Skeletal muscle satellite cell (primary cell): ENCODE results near the gene TSPAN4. TPM values are rescaled to one million over a fixed set of nuclear protein-coding genes. Genes with fewer than 3 reads are reported as not detected.

Experiments used
- H3K27me3 ChIP-seq: 2 replicates; pipeline ENCODE4 v1.7.0; 2013; ENCODE audit warnings: low read length; ENCODE audit not compliant: control insufficient read depth, insufficient read depth
- H3K36me3 ChIP-seq: 2 replicates; pipeline ENCODE4 v1.7.0; 2013; ENCODE audit warnings: mild to moderate bottlenecking, control low read depth, low read length; ENCODE audit not compliant: insufficient read depth
- H3K4me1 ChIP-seq: 2 replicates; pipeline ENCODE4 v1.7.0; 2013; ENCODE audit warnings: low read length; ENCODE audit not compliant: control insufficient read depth, insufficient read depth
- H3K4me2 ChIP-seq: 2 replicates; pipeline ENCODE4 v1.7.0; 2013; ENCODE audit warnings: mild to moderate bottlenecking, low read length
- H3K4me3 ChIP-seq: 2 replicates; pipeline ENCODE4 v1.7.0; 2013; ENCODE audit warnings: low read length
- H3K9ac ChIP-seq: 2 replicates; pipeline ENCODE4 v1.7.0; 2013; ENCODE audit warnings: mild to moderate bottlenecking, low read depth, low read length, moderate library complexity
- H3K9me3 ChIP-seq: replicated peaks from 2 replicates; pipeline ENCODE4 v1.7.0; 2013; ENCODE audit warnings: mild to moderate bottlenecking, control low read depth, low read length
- total RNA-seq: library from RNA; depleted of rRNA; stranded (reverse); fragments of >200 nt; gene quantifications from 2 replicates; pipeline ENCODE4 v1.2.3, GENCODE V29; 2012; rRNA removed

Gene TSPAN4, protein sequence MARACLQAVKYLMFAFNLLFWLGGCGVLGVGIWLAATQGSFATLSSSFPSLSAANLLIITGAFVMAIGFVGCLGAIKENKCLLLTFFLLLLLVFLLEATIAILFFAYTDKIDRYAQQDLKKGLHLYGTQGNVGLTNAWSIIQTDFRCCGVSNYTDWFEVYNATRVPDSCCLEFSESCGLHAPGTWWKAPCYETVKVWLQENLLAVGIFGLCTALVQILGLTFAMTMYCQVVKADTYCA
- 120 and 175 TPM in 2 replicates for total RNA-seq

DNA sequence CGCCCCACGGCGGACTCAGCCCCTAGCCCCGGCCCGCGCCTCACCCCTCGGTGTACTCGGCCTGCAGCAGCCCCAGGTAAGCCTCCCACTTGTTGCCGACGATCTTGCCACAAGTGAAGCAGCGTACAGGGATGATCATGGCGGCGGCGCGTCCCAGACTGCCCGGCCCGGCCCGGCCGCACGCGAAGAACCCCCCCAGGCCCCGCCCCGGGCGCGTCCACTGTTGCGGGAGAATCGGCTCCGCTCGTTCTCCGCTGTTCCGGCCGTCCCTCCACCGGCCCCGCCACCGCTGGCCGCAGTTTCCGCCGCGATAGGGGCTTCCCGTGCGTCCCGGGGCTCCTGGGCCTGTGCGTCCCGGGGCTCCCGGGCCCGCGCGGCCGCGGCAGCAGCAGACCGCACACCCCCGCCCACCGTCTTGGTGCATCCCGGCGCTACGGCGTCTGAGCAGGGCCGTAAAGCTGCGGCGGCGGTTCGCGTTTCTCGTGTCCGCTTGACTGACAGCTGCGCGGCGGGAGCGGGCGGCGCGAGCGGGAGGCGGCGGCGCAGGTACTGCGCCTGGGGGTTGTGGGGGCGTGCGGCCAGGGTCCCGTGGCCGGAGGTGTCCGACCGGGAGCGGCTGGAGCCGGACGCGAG is at the start of gene TSPAN4, which contains the start of gene POLR2L:
TSPAN4 (plus strand) TSS at position 483 of the 633 bp plus-strand sequence. CDS start 7,453 bp downstream, outside the sequence.
POLR2L (minus strand) TSS at position 160 of the 633 bp plus-strand sequence; CDS start at position 139, 21 bp downstream.
- no peaks in the 10 kb centered on the region for H3K9me3 ChIP-seq
- peak within 1 kb of the TSS; percentile 90 for H3K4me2 ChIP-seq
- H3K4me1 ChIP-seq, result peaks cover 68% of the 10 kb centered on the region
- no peaks in the 10 kb centered on the region for H3K27me3 ChIP-seq
- H3K36me3 ChIP-seq, result peaks cover 38% of the 10 kb centered on the region
- H3K4me3 ChIP-seq, result peak within 1 kb of the TSS; percentile 98
- H3K9ac ChIP-seq, result peak within 1 kb of the TSS; percentile 97

DNA sequence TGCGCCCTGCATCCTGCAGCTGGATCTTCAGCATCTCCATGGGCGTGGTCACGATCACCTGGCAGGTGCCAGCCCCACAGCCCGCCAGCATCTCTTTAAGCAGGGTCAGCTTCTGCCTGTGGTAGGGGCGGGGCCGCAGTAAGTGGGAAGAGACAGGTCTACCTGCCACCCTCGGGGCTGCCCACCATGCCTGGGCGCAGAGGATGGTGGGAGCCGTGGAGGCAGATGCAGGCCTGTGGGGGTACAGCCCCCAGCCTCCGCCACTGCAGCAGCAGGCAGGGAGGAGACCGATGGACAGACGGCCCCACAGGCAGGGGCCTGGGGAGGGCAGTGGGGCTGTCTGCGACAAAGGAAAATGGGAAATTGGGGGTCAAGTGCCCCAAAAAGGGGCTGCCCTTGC is 49.8 kb upstream of the TSPAN4 start:
- peaks cover 13% of the 10 kb centered on the region for H3K36me3 ChIP-seq
- H3K4me1 ChIP-seq, result peaks cover 38% of the 10 kb centered on the region
- no peak overlapping the region for H3K4me3 ChIP-seq
- no peaks in the 10 kb centered on the region for H3K9me3 ChIP-seq
- H3K4me2 ChIP-seq, result no peak overlapping the region
- H3K27me3 ChIP-seq, result no peaks in the 10 kb centered on the region
- no peak overlapping the region for H3K9ac ChIP-seq

DNA sequence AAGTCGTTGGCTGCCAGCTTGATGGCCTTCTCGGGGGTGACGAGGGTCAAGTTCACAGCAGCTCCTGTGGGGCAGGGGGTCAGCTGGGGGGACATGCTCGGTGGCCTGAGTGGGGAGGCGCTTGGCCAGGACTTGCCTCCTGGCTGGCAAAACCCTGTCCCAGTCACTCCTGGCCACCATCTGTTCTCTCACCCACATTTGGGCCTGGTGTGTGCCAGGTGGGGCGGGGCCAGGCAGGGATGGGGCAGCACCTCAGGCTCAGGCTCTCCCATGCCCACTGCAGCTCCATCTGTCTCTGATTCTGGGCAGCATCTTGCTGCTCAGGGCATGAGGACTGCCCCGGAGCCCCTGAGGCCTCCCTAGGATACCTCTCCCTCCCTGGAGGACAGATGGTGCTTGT is 49.1 kb upstream of the TSPAN4 start:
- H3K36me3 ChIP-seq, result peaks cover 13% of the 10 kb centered on the region
- no peaks in the 10 kb centered on the region for H3K9me3 ChIP-seq
- peaks cover 42% of the 10 kb centered on the region for H3K4me1 ChIP-seq
- H3K4me2 ChIP-seq, result no peak overlapping the region
- H3K4me3 ChIP-seq, result no peak overlapping the region
- no peak overlapping the region for H3K9ac ChIP-seq
- H3K27me3 ChIP-seq, result no peaks in the 10 kb centered on the region

DNA sequence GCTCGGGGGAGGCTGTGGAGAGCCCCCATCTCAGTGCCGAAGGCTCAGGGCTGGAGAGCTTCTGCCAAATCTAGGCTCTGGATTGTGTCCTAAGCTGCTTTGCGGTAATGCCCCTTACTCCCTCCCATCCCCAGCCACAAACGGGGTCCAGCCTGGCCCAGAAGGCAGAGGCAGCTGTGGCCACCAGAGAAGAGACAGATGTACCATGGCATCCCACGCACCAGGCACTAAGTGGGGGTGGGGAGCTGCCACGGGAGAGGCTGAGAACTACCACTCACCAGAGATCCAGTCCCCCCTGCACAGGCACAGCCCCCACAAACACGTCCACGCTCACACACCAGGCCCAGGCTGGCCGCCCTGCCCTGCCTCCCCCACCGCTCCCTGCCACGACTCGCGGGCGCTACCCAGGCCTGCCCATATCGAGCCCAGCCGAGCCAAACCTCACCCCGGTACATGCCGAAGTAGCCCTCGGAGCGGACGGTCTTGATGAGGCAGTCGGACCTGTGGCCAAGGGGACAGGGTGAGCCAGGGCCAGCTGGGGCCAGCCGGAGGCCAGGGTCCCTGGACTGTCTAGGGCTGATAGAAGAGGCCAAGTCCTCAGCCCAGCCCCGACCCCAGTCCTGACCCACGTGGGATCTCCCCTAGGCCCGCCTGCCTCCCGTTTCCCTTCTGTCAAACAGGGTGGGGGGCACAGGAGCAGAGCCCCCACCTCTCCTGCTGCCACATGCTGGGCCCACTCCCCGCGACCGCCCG is 48.5 kb upstream of the TSPAN4 start:
- peaks cover 41% of the 10 kb centered on the region for H3K4me1 ChIP-seq

DNA sequence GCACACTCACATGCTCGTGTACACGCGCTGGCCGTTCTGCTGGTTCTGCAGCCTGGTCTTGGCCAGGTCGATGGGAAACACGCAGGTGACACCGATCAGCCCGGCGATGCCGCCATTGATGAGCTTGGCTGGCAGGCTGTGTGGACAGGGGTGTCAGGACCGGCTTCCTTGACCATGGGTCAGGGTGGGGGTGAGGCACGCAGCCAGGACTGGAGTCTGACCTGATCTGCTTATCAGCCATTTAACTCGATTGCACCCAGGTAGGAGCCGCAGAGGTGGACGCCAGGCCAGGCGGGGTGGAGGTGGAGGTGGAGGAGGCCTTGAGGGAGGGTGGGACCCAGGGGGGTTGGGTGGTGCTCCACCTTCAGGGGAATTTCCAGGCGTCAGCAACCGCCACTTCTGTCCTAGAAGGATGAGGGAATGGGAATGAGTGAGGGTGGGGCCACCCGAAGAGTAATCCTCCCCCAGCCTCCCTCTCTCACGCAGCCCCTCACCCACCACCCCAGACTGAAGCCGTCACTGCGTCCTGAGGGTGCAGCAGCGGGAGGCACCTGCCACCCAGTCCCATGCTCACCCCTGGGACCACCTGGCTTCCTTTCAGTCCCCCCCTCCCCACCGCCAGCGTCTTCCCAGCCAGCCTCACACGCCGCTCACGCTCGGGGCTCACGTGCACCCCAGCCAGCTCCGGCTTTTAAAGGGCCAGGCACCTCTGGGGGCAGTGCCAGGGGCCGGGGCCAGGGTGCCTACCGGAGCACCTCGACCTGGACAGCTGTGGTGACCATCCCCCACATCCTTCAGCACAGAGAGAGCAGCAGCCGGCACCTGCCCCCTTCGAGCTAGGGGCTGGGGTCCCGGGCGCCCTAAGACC is 47.7 kb upstream of the TSPAN4 start:
- H3K4me2 ChIP-seq, result peak overlapping the region; percentile 90
- H3K36me3 ChIP-seq, result peaks cover 13% of the 10 kb centered on the region
- H3K4me3 ChIP-seq, result peak overlapping the region; percentile 88
- no peaks in the 10 kb centered on the region for H3K9me3 ChIP-seq
- no peaks in the 10 kb centered on the region for H3K27me3 ChIP-seq
- H3K9ac ChIP-seq, result no peak overlapping the region
- H3K4me1 ChIP-seq, result peaks cover 35% of the 10 kb centered on the region

More for the DNA sequence above, 48.5 kb upstream of the TSPAN4 start:
- no peaks in the 10 kb centered on the region for H3K27me3 ChIP-seq
- no peak overlapping the region for H3K9ac ChIP-seq
- H3K4me3 ChIP-seq, result no peak overlapping the region
- peaks cover 13% of the 10 kb centered on the region for H3K36me3 ChIP-seq
- H3K4me2 ChIP-seq, result peak overlapping the region; percentile 90
- H3K9me3 ChIP-seq, result no peaks in the 10 kb centered on the region

DNA sequence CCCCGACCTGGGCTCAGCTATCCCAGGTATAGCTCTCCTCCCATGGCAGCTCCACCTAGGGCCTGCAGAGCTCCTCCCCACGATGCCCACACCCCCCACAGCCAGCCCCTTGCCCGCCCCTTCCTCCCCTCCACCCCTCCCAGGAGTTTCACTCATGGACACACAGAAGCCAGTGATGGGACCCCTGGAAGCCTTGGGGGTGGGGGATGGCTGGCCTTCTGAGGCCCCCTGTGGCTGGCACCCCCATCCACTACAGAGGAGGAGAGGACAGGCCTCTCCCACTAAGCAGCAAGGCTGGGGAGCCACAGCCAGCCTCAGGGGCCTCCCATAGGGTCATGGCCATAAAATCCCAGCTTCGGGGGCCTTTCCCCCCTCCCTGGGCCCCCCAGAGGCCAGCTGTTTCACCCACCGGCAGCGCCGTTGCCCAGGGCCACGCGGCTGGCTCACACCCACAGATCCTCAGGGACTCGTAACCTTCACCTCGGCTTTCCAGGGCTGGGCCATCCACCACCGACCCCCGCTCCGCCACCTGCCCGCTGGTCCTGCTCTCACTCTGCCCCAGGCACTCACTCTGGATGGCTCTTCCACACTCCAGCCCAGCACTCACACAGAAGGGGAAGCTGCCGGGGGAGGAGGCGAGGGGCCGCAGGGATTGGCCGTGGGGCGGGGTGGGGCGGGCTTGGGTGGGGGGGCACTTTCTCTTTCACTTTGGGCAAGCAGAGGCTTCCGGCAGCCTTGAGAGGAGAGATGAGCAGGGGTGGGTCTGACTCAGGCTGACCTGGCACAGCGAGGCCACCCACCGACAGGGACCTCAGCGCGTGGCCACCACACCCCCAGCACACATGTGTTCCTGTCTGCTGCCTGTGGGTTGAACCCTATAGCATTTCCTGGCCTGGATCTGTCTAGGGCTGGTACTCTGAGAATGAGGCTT is 46.8 kb upstream of the TSPAN4 start:
- no peaks in the 10 kb centered on the region for H3K9me3 ChIP-seq
- peak overlapping the region; percentile 90 for H3K4me2 ChIP-seq
- H3K4me3 ChIP-seq, result peak overlapping the region; percentile 88
- no peaks in the 10 kb centered on the region for H3K27me3 ChIP-seq
- peaks cover 35% of the 10 kb centered on the region for H3K4me1 ChIP-seq
- peak overlapping the region; percentile 84 for H3K9ac ChIP-seq
- H3K36me3 ChIP-seq, result peaks cover 13% of the 10 kb centered on the region

DNA sequence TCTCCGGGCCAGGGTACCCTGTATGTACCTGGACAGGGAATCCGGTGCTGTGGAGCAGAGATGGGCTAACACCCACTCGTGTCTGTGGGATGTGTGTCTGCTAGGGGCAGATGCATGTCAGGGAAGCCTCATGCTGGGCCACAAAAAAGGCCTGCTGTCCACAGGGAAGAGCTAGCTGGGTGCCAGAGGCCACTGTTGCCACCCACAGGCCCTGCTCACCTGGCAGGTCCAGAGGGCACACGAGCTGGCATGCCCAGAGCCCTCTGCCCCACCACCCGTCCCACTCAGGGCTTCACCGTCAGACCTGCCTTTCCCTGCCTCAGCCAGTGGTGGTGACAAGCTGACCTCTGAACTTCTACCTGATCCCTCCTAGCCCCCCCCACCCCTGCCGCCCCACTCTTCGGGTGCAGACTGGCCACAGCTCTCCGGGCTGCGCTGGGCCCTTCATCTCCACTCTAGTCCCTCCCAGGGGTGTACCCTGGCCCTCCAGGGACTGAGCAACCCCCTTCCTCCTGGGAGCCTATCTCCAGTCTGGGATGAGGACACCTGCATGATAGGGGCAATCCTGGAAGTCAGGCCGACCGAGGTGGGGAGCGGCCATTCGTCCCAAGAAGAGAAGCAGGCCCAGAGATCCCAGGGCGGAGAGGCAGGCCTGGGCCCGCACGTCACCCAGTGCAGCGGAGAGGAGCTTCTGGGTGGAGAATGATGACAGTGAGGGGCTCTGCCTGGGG is 45.9 kb upstream of the TSPAN4 start:
- Histone ChIP-seq H3K4me2 (peak overlapping the region; percentile 90), H3K36me3 (peaks cover 21% of the 10 kb centered on the region), H3K9ac (peak overlapping the region; percentile 84), H3K9me3 (no peaks in the 10 kb centered on the region), H3K4me1 (peaks cover 35% of the 10 kb centered on the region), H3K4me3 (peak overlapping the region; percentile 88), H3K27me3 (no peaks in the 10 kb centered on the region)

DNA sequence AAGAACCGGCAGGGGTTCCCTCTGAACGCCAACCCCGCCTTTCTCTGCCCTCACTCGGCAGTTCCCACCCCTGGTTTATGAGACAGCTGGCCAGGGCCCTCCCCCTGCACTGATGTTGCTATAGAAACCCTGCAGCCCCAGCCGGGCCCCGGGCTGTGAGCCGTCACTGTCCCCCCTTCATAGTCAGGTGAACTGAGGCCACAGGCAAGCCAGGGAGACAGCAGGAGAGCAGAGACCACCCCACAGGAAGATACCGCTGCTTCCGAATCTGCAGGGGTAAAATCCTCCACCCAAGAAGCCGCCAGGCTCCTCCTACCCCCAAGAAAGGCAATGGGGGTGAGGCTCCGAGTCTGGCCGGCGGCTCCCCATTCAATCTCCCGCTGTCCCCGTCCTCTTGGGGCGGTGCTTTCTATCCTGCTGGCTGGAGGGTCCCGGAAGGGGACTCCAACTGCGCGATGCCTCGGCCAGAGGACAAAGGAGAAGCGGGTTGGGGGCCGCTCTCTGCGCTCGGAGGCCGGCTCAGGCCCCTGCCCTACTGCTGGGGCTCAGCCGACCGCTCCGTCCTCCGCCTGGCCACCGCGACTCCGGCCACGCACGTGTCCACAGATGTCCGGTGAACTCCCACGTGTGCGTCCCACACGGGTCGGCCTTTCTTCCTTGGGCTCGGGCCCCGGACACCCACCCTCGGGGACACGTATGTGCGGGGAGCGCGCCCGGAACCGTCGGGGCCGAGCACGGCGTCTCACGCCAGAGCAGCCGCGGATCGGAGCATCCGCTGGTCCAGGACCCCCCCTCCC is 45.2 kb upstream of the TSPAN4 start:
- Histone ChIP-seq H3K27me3 (no peaks in the 10 kb centered on the region), H3K4me1 (peaks cover 35% of the 10 kb centered on the region), H3K4me3 (peak overlapping the region; percentile 88), H3K4me2 (peak overlapping the region; percentile 90), H3K9me3 (no peaks in the 10 kb centered on the region), H3K36me3 (peaks cover 28% of the 10 kb centered on the region), H3K9ac (peak overlapping the region; percentile 84)

DNA sequence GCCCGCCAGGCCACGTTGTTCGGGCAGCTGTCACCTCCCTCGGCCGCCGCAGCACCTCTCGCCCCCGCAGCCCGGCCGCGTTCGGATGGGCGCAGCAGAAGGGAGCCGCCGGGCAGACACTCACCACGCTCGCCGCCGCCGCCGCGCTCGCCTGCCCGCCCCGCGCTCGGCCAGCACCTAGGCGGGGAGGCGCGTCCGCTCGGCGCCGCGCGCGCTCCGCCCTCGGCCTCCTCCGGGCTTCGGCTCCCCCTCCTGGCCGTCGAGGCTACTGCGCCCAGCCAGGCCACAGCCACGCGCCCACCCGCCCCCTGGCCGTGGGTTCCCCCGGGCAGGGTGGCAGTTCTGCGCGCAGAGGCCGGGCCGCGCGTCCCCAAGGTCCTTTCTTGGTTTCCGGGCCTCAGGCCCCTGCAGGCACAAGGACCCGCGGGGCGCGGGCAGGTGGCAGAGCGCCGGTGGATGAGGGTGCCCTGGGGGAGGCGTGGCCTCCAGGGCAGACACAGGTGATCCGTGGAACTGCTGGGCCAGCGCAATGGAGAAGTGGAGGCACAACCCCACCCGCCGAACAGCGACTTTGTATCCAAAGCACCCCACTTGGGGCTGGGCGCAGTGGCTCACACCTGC is 44.4 kb upstream of the TSPAN4 start, which contains the start of gene SLC25A22:
SLC25A22 (minus strand) TSS at position 189 of the 621 bp plus-strand sequence. CDS start 3,275 bp downstream, outside the sequence.
- H3K9me3 ChIP-seq, result no peaks in the 10 kb centered on the region
- peak within 1 kb of the TSS; percentile 90 for H3K4me2 ChIP-seq
- H3K36me3 ChIP-seq, result peaks cover 28% of the 10 kb centered on the region
- H3K9ac ChIP-seq, result peak within 1 kb of the TSS; percentile 84
- H3K4me3 ChIP-seq, result peak within 1 kb of the TSS; percentile 88
- peaks cover 35% of the 10 kb centered on the region for H3K4me1 ChIP-seq
- no peaks in the 10 kb centered on the region for H3K27me3 ChIP-seq
